HG03025 (cell line): Measurements from ENCODE around the gene ZNF878.
"Not testable (repeated sequence)": the region's sequence is repeated elsewhere in the genome, so short reads cannot be mapped to it uniquely, and the experiment has no call there.

Experiments
- ATAC-seq: cut with Tn5 transposase; IDR thresholded peaks from one replicate; pipeline ENCODE4 v1.9.1; 2021; ENCODE audit warnings: mild to moderate bottlenecking, moderate library complexity; ENCODE audit not compliant: unreplicated experiment, low FRiP score

Gene ZNF878

GRCh38 chr19:12052497-12053169 is at the start of gene ZNF878:
TSS of gene ZNF878 (minus strand) at chr19:12052961. CDS start at chr19:12052801, 160 bp downstream.
- peak; percentile 73 for ATAC-seq

GRCh38 chr19:12098040-12098439 is 45.3 kb upstream of the ZNF878 start:
- ATAC-seq, result no peak

- ATAC-seq, result no peak
Measured at GRCh38 chr19:12095111-12095790, 42.5 kb upstream of the ZNF878 start.

- no peak for ATAC-seq
Measured at GRCh38 chr19:12093777-12094176, 41.0 kb upstream of the ZNF878 start.

GRCh38 chr19:12092956-12093355 is 40.2 kb upstream of the ZNF878 start:
- no peak for ATAC-seq

GRCh38 chr19:12092065-12092867 is 39.5 kb upstream of the ZNF878 start:
- no peak for ATAC-seq

GRCh38 chr19:12090807-12091206 is 38.0 kb upstream of the ZNF878 start:
- ATAC-seq, result no peak

- ATAC-seq, result no peak
Measured at GRCh38 chr19:12085074-12085818, 32.5 kb upstream of the ZNF878 start.

GRCh38 chr19:12083336-12083735 is 30.6 kb upstream of the ZNF878 start:
- ATAC-seq, result not testable (repeated sequence)

- no peak for ATAC-seq
Measured at GRCh38 chr19:12077375-12077774, 24.6 kb upstream of the ZNF878 start.

GRCh38 chr19:12076331-12076730 is 23.6 kb upstream of the ZNF878 start:
- not testable (repeated sequence) for ATAC-seq

- ATAC-seq, result no peak
Measured at GRCh38 chr19:12075538-12076139, 22.9 kb upstream of the ZNF878 start.

GRCh38 chr19:12064590-12065538 is 12.1 kb upstream of the ZNF878 start, which contains the start of gene ZNF844:
TSS of gene ZNF844 (plus strand) at chr19:12064731. CDS start at chr19:12064874, 143 bp downstream.
- ATAC-seq, result peak; percentile 73

- no peak for ATAC-seq
Measured at GRCh38 chr19:12055784-12056183, 3.0 kb upstream of the ZNF878 start.

- ATAC-seq, result no peak
Measured at GRCh38 chr19:12052091-12052496, 667 bp downstream of the ZNF878 start.

- ATAC-seq, result no peak
Measured at GRCh38 chr19:12047868-12048267, 4.9 kb downstream of the ZNF878 start.

- no peak for ATAC-seq
Measured at GRCh38 chr19:12043752-12044422, 8.9 kb downstream of the ZNF878 start.

GRCh38 chr19:12042893-12043292 is 9.9 kb downstream of the ZNF878 start:
- no peak for ATAC-seq
